ENCODE results near the gene ACSBG1. TPM values are rescaled to one million over a fixed set of nuclear protein-coding genes. Genes with fewer than 3 reads are reported as not detected.

Gene ACSBG1
- total RNA-seq, 1 donor from 2014 or later: 0.07 TPM

GRCh38 chr15:78203346-78204225, 30.8 kb downstream of the ACSBG1 start:
- Mint-ChIP-seq H3K36me3 (ENCODE audit: low read depth) (no peaks in the 10 kb centered on the region), H3K9me3 (no peaks in the 10 kb centered on the region), H3K27me3 (peaks cover 4% of the 10 kb centered on the region), H3K27ac (no peak overlapping the region), H3K4me1 (no peaks in the 10 kb centered on the region), H3K4me3 (no peak overlapping the region)
- DNase-seq (no peak), ATAC-seq (ENCODE audit: low read depth) (no peak)
- CTCF ChIA-PET: interaction anchor here (1.6 to 2.7 kb wide), 2 partner anchors 9 to 95 kb away, joined by 4 to 16 read pairs; no protein-coding TSS in a partner anchor
- intact Hi-C loops (cut with micrococcal nuclease): no loop called here
- POLR2A ChIA-PET: no interaction called here
- no peak for TF ChIP-seq CTCF (IDR thresholded peaks at IDR 0.05)

GRCh38 chr15:78201281-78202190, 32.8 kb downstream of the ACSBG1 start:
- H3K27ac Mint-ChIP-seq: no peak overlapping the region
- TF ChIP-seq CTCF (IDR thresholded peaks at IDR 0.05): no peak
- POLR2A ChIA-PET: no interaction called here
- ATAC-seq (ENCODE audit: low read depth): no peak
- H3K36me3 Mint-ChIP-seq (ENCODE audit: low read depth): no peaks in the 10 kb centered on the region
- H3K9me3 Mint-ChIP-seq: no peaks in the 10 kb centered on the region
- H3K27me3 Mint-ChIP-seq: peaks cover 4% of the 10 kb centered on the region
- H3K4me3 Mint-ChIP-seq: no peak overlapping the region
- H3K4me1 Mint-ChIP-seq: no peaks in the 10 kb centered on the region
- CTCF ChIA-PET: interaction anchor here (1.5 kb wide), 1 partner anchor 89 kb away, joined by 4 read pairs; no protein-coding TSS in a partner anchor
- intact Hi-C loops (cut with micrococcal nuclease): no loop called here
- DNase-seq: no peak

- no peak for DNase-seq
- POLR2A ChIA-PET: no interaction called here
- H3K27ac Mint-ChIP-seq: no peak overlapping the region
Measured at GRCh38 chr15:78200276-78200930, 34.0 kb downstream of the ACSBG1 start.

GRCh38 chr15:78197632-78198031, 36.7 kb downstream of the ACSBG1 start:
- POLR2A ChIA-PET: no interaction called here
- H3K27ac Mint-ChIP-seq: no peak overlapping the region
- no peak for DNase-seq

More at GRCh38 chr15:78200276-78200930, 34.0 kb downstream of the ACSBG1 start:
- CTCF ChIA-PET: interaction anchor here (1.5 kb wide), 1 partner anchor 87 kb away, joined by 4 read pairs; no protein-coding TSS in a partner anchor
- no peak for ATAC-seq (ENCODE audit: low read depth)
- Mint-ChIP-seq H3K4me1 (no peaks in the 10 kb centered on the region), H3K9me3 (no peaks in the 10 kb centered on the region), H3K4me3 (no peak overlapping the region), H3K36me3 (ENCODE audit: low read depth) (no peaks in the 10 kb centered on the region), H3K27me3 (peaks cover 4% of the 10 kb centered on the region)
- intact Hi-C loops (cut with micrococcal nuclease): no loop called here
- no peak for TF ChIP-seq CTCF (IDR thresholded peaks at IDR 0.05)

More at GRCh38 chr15:78197632-78198031, 36.7 kb downstream of the ACSBG1 start:
- Mint-ChIP-seq H3K4me3 (no peak overlapping the region), H3K9me3 (no peaks in the 10 kb centered on the region), H3K27me3 (peaks cover 4% of the 10 kb centered on the region), H3K4me1 (no peaks in the 10 kb centered on the region), H3K36me3 (ENCODE audit: low read depth) (no peaks in the 10 kb centered on the region)
- TF ChIP-seq CTCF (IDR thresholded peaks at IDR 0.05): no peak
- no peak for ATAC-seq (ENCODE audit: low read depth)
- CTCF ChIA-PET: interaction anchor here (6.8 to 8.1 kb wide), 2 partner anchors 67 to 85 kb away, joined by 191 to 202 read pairs; partner anchors contain the start of gene CIB2
- intact Hi-C loops (cut with micrococcal nuclease): no loop called here

Data from activated B cell treated with CpG ODN at 0.5 μM for 24 hours (primary cell).